Measurements from ENCODE around the gene BFAR. TPM values are rescaled to one million over a fixed set of nuclear protein-coding genes. Genes with fewer than 3 reads are reported as not detected.
"Not testable (repeated sequence)": the region's sequence is repeated elsewhere in the genome, so short reads cannot be mapped to it uniquely, and the experiment has no call there.

BFAR gene
- total and polyA plus RNA-seq, 4 donors: 21.9 to 40.2 (median 36.9) TPM

DNA sequence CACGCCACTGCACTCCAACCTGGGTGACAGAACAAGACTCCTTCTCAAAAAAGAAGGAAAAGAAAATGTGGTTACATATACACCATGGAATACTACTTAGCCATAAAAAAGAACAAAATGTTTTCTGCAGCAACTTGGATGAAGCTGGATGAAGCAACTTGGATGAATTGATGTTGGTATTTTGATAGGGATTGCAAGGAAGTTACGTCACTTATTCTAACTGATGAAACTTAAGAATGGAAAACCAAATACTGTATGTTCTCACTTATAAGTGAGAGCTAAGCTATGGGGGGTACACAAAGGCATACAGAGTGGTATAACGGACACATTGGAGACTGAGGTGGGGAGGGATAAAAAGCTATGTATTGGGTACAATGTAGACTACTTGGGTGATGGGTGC lies 43.9 kb downstream of the BFAR start:
- ATAC-seq (ENCODE audit: low FRiP score): no peak
- H3K9me3 ChIP-seq (ENCODE audit: control insufficient read depth, low read length): no peaks in the 10 kb centered on the region
- 80 to 82% methylated on average over 3 of the region's 3 CpGs for WGBS, 2 donors

DNA sequence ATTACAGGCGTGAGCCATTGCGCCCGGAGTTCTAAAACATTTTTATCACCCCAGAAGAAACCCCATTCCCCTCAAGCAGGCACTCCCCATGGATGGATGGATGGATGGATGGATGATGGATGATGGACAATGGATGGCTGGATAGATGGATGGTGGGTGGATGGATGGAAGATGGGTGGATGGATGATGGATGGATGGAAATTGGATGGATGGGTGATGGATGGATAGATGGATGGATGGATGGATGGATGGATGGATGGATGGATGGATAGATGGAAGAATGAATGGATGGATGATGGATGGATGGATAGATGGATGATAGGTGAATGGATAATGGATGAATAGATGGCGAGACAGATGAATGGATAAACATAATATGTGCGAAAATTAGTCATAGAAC lies 44.9 kb downstream of the BFAR start:
- H3K4me1 ChIP-seq (ENCODE audit: control insufficient read depth in 1 of 2, insufficient read depth in 2 of 2, low read length in 2 of 2): no peaks in the 10 kb centered on the region
- intact Hi-C loops (cut with DNase I): no loop called here
- no peak overlapping the region for H3K4me3 ChIP-seq (ENCODE audit: low read length in 2 of 2)
- H3K9me3 ChIP-seq (ENCODE audit: control insufficient read depth, low read length): no peaks in the 10 kb centered on the region
- WGBS, 2 donors: 92 to 93% methylated on average over 5 of the region's 5 CpGs
- ATAC-seq (ENCODE audit: low FRiP score): no peak
- DNase-seq: no peak
- no peak overlapping the region for H3K27ac ChIP-seq (ENCODE audit: low read depth in 1 of 2, low read length in 2 of 2)
- H3K36me3 ChIP-seq (ENCODE audit: control insufficient read depth in 1 of 2, insufficient read depth in 2 of 2, low read length in 1 of 2): no peaks in the 10 kb centered on the region
- no peaks in the 10 kb centered on the region for H3K27me3 ChIP-seq (ENCODE audit: control insufficient read depth in 1 of 2, insufficient read depth in 2 of 2, low read length in 1 of 2)

More for the DNA sequence above, 43.9 kb downstream of the BFAR start:
- intact Hi-C loops (cut with DNase I): no loop called here
- H3K4me3 ChIP-seq (ENCODE audit: low read length in 2 of 2): no peak overlapping the region
- no peak overlapping the region for H3K27ac ChIP-seq (ENCODE audit: low read depth in 1 of 2, low read length in 2 of 2)
- H3K36me3 ChIP-seq (ENCODE audit: control insufficient read depth in 1 of 2, insufficient read depth in 2 of 2, low read length in 1 of 2): no peaks in the 10 kb centered on the region
- no peak for DNase-seq
- no peaks in the 10 kb centered on the region for H3K27me3 ChIP-seq (ENCODE audit: control insufficient read depth in 1 of 2, insufficient read depth in 2 of 2, low read length in 1 of 2)
- no peaks in the 10 kb centered on the region for H3K4me1 ChIP-seq (ENCODE audit: control insufficient read depth in 1 of 2, insufficient read depth in 2 of 2, low read length in 2 of 2)

DNA sequence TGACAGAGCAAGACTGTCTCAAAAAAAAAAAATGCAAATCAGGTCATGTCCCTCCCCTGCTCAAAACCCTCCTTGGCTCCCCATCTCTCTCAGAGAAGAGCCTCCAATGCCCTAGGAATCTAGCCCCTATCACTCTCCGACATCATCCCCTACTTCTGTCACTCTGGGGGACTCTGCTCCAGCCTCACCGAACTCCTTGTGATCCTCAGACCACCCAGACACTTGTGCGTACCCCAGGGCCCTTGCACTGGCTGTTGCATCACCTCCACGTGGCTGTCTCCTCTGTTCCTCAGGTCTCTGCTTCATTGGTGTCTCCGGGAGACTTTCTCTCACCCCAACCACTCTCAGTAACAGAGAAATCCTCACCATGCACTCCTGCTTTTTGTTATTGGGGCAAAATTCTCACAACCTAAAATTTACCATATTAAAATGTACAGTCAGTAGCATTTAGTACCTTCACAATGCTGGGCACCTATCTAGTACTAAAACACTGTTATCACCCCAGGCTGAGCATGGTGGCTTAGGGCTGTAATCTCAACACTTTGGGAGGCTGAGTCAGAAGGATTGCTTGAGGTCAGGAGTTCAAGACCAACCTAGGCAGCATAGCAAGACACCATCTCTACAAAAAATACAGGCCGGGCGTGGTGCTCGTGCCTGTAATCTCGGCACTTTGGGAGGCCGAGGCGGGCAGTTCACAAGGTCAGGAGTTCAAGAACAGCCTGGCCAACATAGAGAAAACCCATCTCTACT lies 46.2 kb downstream of the BFAR start:
- Histone ChIP-seq H3K36me3 (ENCODE audit: control insufficient read depth in 1 of 2, insufficient read depth in 2 of 2, low read length in 1 of 2) (no peaks in the 10 kb centered on the region), H3K4me1 (ENCODE audit: control insufficient read depth in 1 of 2, insufficient read depth in 2 of 2, low read length in 2 of 2) (no peaks in the 10 kb centered on the region), H3K27ac (ENCODE audit: low read depth in 1 of 2, low read length in 2 of 2) (no peak overlapping the region), H3K4me3 (ENCODE audit: low read length in 2 of 2) (no peak overlapping the region), H3K9me3 (ENCODE audit: control insufficient read depth, low read length) (no peaks in the 10 kb centered on the region), H3K27me3 (ENCODE audit: control insufficient read depth in 1 of 2, insufficient read depth in 2 of 2, low read length in 1 of 2) (no peaks in the 10 kb centered on the region)
- DNase-seq (peak in 1 of 2 donors; percentile 25), ATAC-seq (ENCODE audit: low FRiP score) (no peak)
- WGBS, 2 donors: 78 to 83% methylated on average over 11 of the region's 11 CpGs
- intact Hi-C loops (cut with DNase I): no loop called here

DNA sequence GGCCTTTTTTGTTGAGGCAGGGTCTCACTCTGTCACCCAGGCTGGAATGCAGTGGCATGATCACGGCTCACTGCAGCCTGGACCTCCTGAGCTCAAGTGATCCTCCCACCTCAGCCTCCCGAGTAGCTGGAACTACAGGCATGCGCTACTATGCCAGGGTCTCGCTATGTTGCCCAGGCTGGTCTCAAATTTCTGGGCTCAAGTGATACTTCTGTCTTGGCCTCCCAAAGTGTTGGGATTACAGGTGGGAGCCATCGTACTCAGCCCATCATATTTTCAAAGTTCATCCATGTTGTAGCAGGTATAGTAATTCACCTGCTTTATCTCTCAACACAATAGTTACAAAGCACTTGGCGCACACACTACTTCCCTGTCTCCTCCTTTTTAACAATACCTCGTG lies 47.6 kb downstream of the BFAR start:
- intact Hi-C loops (cut with DNase I): not testable (repeated sequence)
- peak in 1 of 2 donors; percentile 13 for DNase-seq
- whole genome bisulfite sequencing, 2 donors: 87 to 88% methylated on average over 7 of the region's 7 CpGs

DNA sequence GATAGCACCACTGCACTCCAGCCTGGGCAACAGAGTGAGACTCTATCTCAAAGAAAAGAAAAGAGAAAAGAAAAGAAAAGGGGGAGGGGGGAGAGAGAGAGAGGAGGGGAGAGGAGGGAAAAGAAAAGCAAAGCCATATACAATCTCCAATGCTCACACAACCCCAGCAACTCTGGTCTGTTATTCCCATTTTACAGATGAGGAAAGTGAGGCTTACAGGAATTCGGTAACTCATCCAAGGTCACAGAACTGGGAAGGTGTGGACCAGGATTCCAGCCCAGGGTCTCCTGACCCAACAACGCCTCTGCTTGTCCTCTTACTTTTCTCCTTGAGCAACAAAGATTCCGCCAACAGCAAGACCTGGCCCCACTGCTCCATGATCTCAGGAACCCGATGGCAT lies 48.4 kb downstream of the BFAR start:
- DNase-seq: no peak

More for the DNA sequence above, 47.6 kb downstream of the BFAR start:
- H3K27ac ChIP-seq (ENCODE audit: low read depth in 1 of 2, low read length in 2 of 2); H3K9me3 ChIP-seq (ENCODE audit: control insufficient read depth, low read length); H3K27me3 ChIP-seq (ENCODE audit: control insufficient read depth in 1 of 2, insufficient read depth in 2 of 2, low read length in 1 of 2); H3K4me3 ChIP-seq (ENCODE audit: low read length in 2 of 2); ATAC-seq (ENCODE audit: low FRiP score); H3K36me3 ChIP-seq (ENCODE audit: control insufficient read depth in 1 of 2, insufficient read depth in 2 of 2, low read length in 1 of 2); H3K4me1 ChIP-seq (ENCODE audit: control insufficient read depth in 1 of 2, insufficient read depth in 2 of 2, low read length in 2 of 2): not testable (repeated sequence)

DNA sequence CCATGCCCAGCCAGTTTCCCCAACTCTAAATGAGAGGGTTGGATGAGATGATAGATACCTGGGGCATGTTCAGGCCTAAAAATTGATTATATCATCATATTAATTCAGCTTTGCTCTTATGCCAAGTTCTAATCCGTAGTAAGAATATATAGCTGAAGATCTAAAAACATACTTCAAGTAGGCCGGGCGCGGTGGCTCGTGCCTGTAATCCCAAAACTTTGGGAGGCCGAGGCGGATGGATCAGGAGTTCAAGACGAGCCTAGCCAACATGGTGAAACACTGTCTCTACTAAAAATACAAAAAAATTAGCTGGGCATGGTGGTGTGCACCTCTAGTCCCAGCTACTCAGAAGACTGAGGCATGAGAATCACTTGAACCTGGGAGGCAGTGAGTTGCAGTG lies 49.4 kb downstream of the BFAR start:
- H3K27ac ChIP-seq (ENCODE audit: low read depth in 1 of 2, low read length in 2 of 2): no peak overlapping the region
- no peaks in the 10 kb centered on the region for H3K36me3 ChIP-seq (ENCODE audit: control insufficient read depth in 1 of 2, insufficient read depth in 2 of 2, low read length in 1 of 2)
- H3K9me3 ChIP-seq (ENCODE audit: control insufficient read depth, low read length): no peaks in the 10 kb centered on the region
- intact Hi-C loops (cut with DNase I): no loop called here
- no peaks in the 10 kb centered on the region for H3K27me3 ChIP-seq (ENCODE audit: control insufficient read depth in 1 of 2, insufficient read depth in 2 of 2, low read length in 1 of 2)
- ATAC-seq (ENCODE audit: low FRiP score) (no peak), DNase-seq (peak in 1 of 2 donors; percentile 54)
- H3K4me1 ChIP-seq (ENCODE audit: control insufficient read depth in 1 of 2, insufficient read depth in 2 of 2, low read length in 2 of 2): no peaks in the 10 kb centered on the region
- no peak overlapping the region for H3K4me3 ChIP-seq (ENCODE audit: low read length in 2 of 2)
- WGBS, 2 donors: 96% methylated on average over 8 of the region's 8 CpGs

More for the DNA sequence above, 48.4 kb downstream of the BFAR start:
- no peaks in the 10 kb centered on the region for H3K9me3 ChIP-seq (ENCODE audit: control insufficient read depth, low read length)
- ATAC-seq (ENCODE audit: low FRiP score): no peak
- intact Hi-C loops (cut with DNase I): no loop called here
- WGBS, 2 donors: 96 to 97% methylated on average over 4 of the region's 4 CpGs
- H3K27me3 ChIP-seq (ENCODE audit: control insufficient read depth in 1 of 2, insufficient read depth in 2 of 2, low read length in 1 of 2): no peaks in the 10 kb centered on the region
- H3K4me1 ChIP-seq (ENCODE audit: control insufficient read depth in 1 of 2, insufficient read depth in 2 of 2, low read length in 2 of 2): no peaks in the 10 kb centered on the region
- no peaks in the 10 kb centered on the region for H3K36me3 ChIP-seq (ENCODE audit: control insufficient read depth in 1 of 2, insufficient read depth in 2 of 2, low read length in 1 of 2)
- no peak overlapping the region for H3K27ac ChIP-seq (ENCODE audit: low read depth in 1 of 2, low read length in 2 of 2)
- H3K4me3 ChIP-seq (ENCODE audit: low read length in 2 of 2): no peak overlapping the region

DNA sequence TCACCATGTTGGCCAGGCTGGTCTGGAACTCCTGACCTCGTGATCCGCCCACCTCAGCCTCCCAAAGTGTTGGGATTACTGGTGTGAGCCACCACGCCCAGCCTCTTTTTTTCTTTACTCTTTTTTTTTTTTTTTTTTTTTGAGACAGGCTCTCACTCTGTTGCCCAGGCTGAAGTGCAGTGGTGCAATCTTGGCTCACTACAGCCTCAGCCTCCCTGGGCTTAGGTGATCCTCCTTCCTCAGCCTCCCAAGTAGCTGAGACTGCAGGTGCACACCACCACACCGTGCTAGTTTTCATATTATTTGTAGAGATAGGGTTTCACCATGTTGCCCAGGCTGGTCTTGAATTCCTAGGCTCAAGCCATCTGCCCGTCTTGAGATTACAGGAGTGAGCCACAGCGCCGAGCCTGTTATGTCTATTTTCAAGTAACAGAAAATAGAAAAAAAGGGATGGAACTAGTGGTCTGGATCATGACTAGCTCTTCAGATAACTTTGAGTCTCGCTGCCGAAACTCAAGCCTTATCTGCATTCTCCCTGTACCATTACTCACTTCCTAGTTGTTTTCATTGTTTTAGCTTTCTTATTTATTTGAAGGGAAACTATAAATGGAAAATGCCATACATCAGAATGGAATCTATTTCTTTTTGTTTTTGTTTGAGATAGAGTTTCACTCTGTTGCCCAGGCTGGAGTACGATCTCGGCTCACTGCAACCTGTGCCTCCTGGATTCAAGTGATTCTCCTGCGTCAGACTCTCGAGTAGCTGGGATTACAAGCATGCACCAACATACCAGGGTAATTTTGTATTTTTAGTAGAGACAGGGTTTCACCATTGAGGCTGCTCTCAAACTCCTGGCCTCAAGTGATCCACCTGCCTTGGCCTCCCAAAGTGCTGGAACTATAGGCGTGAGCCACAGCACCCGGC lies 53.4 kb downstream of the BFAR start:
- WGBS, 2 donors: 25 to 27% methylated on average over 15 of the region's 15 CpGs
- H3K9me3 ChIP-seq (ENCODE audit: control insufficient read depth, low read length); H3K4me1 ChIP-seq (ENCODE audit: control insufficient read depth in 1 of 2, insufficient read depth in 2 of 2, low read length in 2 of 2); H3K27me3 ChIP-seq (ENCODE audit: control insufficient read depth in 1 of 2, insufficient read depth in 2 of 2, low read length in 1 of 2); H3K27ac ChIP-seq (ENCODE audit: low read depth in 1 of 2, low read length in 2 of 2); ATAC-seq (ENCODE audit: low FRiP score); H3K4me3 ChIP-seq (ENCODE audit: low read length in 2 of 2); DNase-seq; H3K36me3 ChIP-seq (ENCODE audit: control insufficient read depth in 1 of 2, insufficient read depth in 2 of 2, low read length in 1 of 2); intact Hi-C loops (cut with DNase I): not testable (repeated sequence)

DNA sequence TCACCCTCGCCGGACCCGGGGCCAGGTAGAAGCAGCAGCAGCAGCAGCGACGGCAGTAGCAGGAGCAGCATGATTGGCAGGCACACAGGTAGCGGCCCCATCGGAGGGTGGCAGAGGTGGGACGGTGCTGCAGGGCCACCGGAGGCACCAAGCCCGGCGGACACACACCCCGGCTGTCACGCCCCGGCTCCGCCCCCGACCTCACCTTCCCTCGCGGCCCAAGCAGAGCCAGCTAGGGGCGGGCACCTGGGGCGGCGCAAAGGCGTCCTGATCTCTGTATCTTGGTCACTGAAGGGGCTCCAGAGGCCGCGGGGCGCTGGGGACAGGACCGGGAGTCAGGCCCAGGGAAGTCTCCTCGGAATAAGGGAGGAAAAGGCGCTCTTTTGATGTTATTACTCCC lies 61.4 kb downstream of the BFAR start, which contains the start of gene PLA2G10:
PLA2G10 (minus strand) TSS at position 180 of the 400 bp plus-strand sequence; CDS start at position 101, 79 bp downstream.
- intact Hi-C loops (cut with DNase I); ATAC-seq (ENCODE audit: low FRiP score); H3K27me3 ChIP-seq (ENCODE audit: control insufficient read depth in 1 of 2, insufficient read depth in 2 of 2, low read length in 1 of 2); H3K27ac ChIP-seq (ENCODE audit: low read depth in 1 of 2, low read length in 2 of 2); DNase-seq; H3K9me3 ChIP-seq (ENCODE audit: control insufficient read depth, low read length); H3K36me3 ChIP-seq (ENCODE audit: control insufficient read depth in 1 of 2, insufficient read depth in 2 of 2, low read length in 1 of 2); H3K4me3 ChIP-seq (ENCODE audit: low read length in 2 of 2); H3K4me1 ChIP-seq (ENCODE audit: control insufficient read depth in 1 of 2, insufficient read depth in 2 of 2, low read length in 2 of 2): not testable (repeated sequence)
- WGBS, 2 donors: no CpG with 5 or more reads among the region's 28 CpGs
